Activated CD4-positive, alpha-beta memory T cell treated with anti-CD3 and anti-CD28 coated beads for 36 hours (primary cell): ENCODE data around the gene GYG1. TPM values are rescaled to one million over a fixed set of nuclear protein-coding genes. Genes with fewer than 3 reads are reported as not detected.

Source experiments
- CTCF ChIA-PET: fragments of 350-600 bp; sonication (Branson Sonifier 250); formaldehyde crosslinking; loops from one replicate; lab custom pipeline; 2021; ENCODE audit warnings: antibody characterized with exemption, inconsistent platforms; lab: Charles Lee
- POLR2A ChIA-PET: fragments of 350-600 bp; sonication (Branson Sonifier 250); formaldehyde crosslinking; loops from one replicate; lab custom pipeline; 2021; ENCODE audit warnings: antibody characterized with exemption; lab: Charles Lee
- DNase-seq: peaks from one replicate; pipeline ENCODE4 v3.0.0-alpha.2; 2020
- H3K27ac Mint-ChIP-seq: one replicate; pipeline ENCODE4 v1.8.0; 2021; ENCODE audit warnings: mixed read lengths
- H3K27me3 Mint-ChIP-seq: one replicate; pipeline ENCODE4 v1.8.0; 2021; ENCODE audit warnings: mixed read lengths
- H3K36me3 Mint-ChIP-seq: one replicate; pipeline ENCODE4 v1.8.0; 2021; ENCODE audit warnings: mixed read lengths
- H3K4me1 Mint-ChIP-seq: one replicate; pipeline ENCODE4 v1.8.0; 2021; ENCODE audit warnings: low read depth, mixed read lengths
- H3K4me3 Mint-ChIP-seq: one replicate; pipeline ENCODE4 v1.8.0; 2021; ENCODE audit warnings: mild to moderate bottlenecking, mixed read lengths
- H3K9me3 Mint-ChIP-seq: one replicate; pipeline ENCODE4 v1.8.0; 2021; ENCODE audit warnings: mixed read lengths
- intact Hi-C: fragments of 100-400 bp; cut with micrococcal nuclease; formaldehyde crosslinking; loops from one replicate; pipeline ENCODE4 v1.15.1; 2023
- total RNA-seq, 2 experiments: library from RNA; stranded (reverse); gene quantifications; one replicate each; pipeline ENCODE4 v1.2.3, GENCODE V29; 2021

GYG1 gene
- total RNA-seq, 2 experiments from 2014 or later, result 21.5 to 22.1 TPM

DNA sequence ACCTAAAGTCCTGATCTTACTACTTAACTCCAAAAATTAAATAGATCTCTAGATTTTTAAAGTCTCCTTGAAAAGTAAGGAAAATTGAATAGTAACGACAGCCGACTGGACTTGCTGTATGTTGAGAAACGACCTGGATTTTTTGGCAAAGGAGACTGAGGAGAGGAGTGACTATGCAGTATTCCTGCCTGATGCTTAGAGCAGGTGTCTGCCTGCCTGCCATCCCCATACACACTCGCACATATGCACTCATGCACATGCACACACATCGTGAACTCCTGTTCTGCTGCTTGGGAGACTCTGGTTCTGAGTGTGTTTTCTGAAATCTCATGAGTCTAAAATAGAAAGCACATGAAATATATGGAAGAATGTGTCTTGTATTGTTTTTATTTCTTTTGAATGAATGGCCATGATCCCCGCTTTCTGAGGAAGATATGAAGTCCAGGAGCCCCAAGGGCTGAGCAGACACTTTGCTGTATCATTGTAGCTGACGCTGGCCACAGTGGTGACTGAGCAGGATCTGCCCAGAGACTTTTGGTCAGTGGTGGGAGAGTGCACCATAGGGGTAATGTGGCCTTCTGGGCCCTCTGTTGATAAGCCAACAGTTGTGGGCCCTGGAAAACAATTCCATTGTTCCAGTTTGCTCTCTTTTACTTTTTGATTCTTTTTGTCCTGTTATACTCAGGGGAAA lies 16.4 kb downstream of the GYG1 start:
- no peak for DNase-seq
- H3K27ac Mint-ChIP-seq, result no peak overlapping the region
- no peaks in the 10 kb centered on the region for H3K9me3 Mint-ChIP-seq
- H3K27me3 Mint-ChIP-seq, result no peaks in the 10 kb centered on the region
- peaks cover 18% of the 10 kb centered on the region for H3K4me1 Mint-ChIP-seq
- intact Hi-C loops, result loop anchor here (5.0 kb wide), 1 partner anchor 35 kb away; no protein-coding TSS in a partner anchor
- POLR2A ChIA-PET, result no interaction called here
- CTCF ChIA-PET, result no interaction called here
- H3K4me3 Mint-ChIP-seq, result no peak overlapping the region
- H3K36me3 Mint-ChIP-seq, result peaks cover 41% of the 10 kb centered on the region

DNA sequence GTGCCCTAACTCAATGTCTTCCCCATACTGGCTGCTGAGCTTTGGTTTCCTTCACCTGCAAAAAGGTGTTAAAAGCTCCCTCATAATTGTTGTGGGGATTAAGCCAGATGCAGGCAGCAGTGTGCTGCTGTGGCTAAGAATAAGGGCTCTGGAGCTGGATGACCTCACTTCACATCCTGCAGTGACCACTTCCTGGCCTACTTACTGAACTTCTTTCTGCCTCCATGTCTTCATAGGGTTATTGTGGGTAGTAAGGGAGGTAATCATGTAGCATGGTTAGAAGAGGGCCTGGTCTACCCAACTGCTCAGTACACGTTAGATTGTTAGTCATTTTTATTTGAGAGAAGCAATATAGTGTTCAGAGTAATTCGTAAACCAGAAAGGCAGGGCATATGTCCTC lies 18.4 kb downstream of the GYG1 start:
- peak overlapping the region; percentile 51 for H3K27ac Mint-ChIP-seq
- intact Hi-C loops, result loop anchor here (5.0 kb wide), 1 partner anchor 33 kb away; no protein-coding TSS in a partner anchor
- ChIA-PET POLR2A (interaction anchor here (0.6 to 0.9 kb wide), 3 partner anchors 10 to 1599 kb away, joined by 3 to 7 read pairs (median 5); no protein-coding TSS in a partner anchor), CTCF (interaction anchor here (1.4 kb wide), 1 partner anchor 10 kb away, joined by 6 read pairs; no protein-coding TSS in a partner anchor)
- peaks cover 45% of the 10 kb centered on the region for H3K36me3 Mint-ChIP-seq
- DNase-seq, result peak; percentile 55
- no peaks in the 10 kb centered on the region for H3K9me3 Mint-ChIP-seq
- H3K4me1 Mint-ChIP-seq, result peaks cover 11% of the 10 kb centered on the region
- no peaks in the 10 kb centered on the region for H3K27me3 Mint-ChIP-seq
- H3K4me3 Mint-ChIP-seq, result no peak overlapping the region

DNA sequence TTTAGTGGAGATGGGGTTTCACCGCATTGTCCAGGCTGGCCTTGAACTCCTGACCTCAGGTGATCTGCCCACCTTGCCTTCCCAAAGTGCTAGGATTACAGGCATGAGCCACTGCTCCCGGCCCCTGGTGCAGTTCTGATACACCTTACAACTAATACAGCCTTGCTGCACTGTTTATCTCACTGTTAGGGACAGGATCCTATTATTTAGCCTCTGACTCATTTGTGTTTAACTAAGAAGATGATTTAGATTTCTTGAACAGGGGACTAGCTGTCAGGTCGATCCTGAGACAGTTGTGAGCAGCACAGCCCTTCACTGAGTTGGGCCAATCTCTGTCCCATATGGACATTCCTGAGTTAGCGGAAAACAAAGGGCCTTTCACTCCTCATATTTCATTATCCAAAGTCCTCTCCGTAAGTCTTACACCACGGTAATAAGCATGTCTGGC lies 19.2 kb downstream of the GYG1 start:
- Mint-ChIP-seq H3K4me3 (no peak overlapping the region), H3K27me3 (no peaks in the 10 kb centered on the region), H3K27ac (no peak overlapping the region), H3K9me3 (no peaks in the 10 kb centered on the region), H3K36me3 (peaks cover 52% of the 10 kb centered on the region), H3K4me1 (peaks cover 11% of the 10 kb centered on the region)
- intact Hi-C loops, result no loop called here
- no peak for DNase-seq
- ChIA-PET CTCF (no interaction called here), POLR2A (no interaction called here)

DNA sequence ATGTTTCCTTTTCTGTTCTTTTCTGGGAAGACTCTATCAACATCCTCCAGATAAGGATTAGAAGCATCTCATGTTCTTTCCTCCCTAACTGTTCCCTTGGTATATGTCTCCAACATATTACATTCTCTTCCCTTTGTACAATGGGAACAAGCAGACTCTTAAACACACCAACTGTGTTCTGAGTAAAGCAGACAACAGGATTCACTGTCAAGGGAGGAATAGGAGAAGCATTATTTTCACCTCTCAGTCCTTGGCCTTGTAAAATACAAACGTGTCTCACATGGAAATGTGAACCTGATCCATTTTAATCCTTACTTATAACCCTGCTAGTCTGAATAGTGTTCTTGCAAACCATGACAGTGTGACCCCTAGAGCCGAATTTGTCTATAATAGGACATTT lies 19.6 kb downstream of the GYG1 start:
- no peak overlapping the region for H3K27ac Mint-ChIP-seq

DNA sequence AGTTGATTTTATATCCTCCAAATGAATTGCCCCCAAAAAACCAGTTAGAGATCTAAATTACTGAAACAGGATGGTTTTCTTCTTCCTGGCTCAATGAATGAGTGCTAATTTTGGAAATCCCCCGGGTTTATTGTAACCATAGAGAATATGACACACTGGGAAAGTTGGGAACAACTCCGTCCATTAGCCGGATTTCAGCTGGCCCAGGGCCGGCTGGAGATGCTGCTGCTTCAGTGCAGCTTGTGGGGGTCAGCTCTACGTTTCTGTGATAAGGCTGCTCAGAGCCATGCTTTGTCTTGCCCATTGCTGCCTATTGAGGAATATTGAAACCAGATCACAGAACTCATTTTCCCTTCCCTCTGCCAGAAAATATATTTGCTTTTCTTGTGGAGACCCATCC lies 20.3 kb downstream of the GYG1 start:
- Mint-ChIP-seq H3K4me3 (no peak overlapping the region), H3K4me1 (peaks cover 16% of the 10 kb centered on the region), H3K27me3 (no peaks in the 10 kb centered on the region), H3K27ac (no peak overlapping the region), H3K36me3 (peaks cover 55% of the 10 kb centered on the region), H3K9me3 (no peaks in the 10 kb centered on the region)
- CTCF ChIA-PET, result no interaction called here
- POLR2A ChIA-PET, result no interaction called here
- no peak for DNase-seq
- intact Hi-C loops, result no loop called here

More for the DNA sequence above, 19.6 kb downstream of the GYG1 start:
- ChIA-PET POLR2A (no interaction called here), CTCF (no interaction called here)
- H3K27me3 Mint-ChIP-seq, result no peaks in the 10 kb centered on the region
- intact Hi-C loops, result no loop called here
- H3K9me3 Mint-ChIP-seq, result no peaks in the 10 kb centered on the region
- H3K4me3 Mint-ChIP-seq, result no peak overlapping the region
- H3K4me1 Mint-ChIP-seq, result peaks cover 11% of the 10 kb centered on the region
- DNase-seq, result no peak
- peaks cover 52% of the 10 kb centered on the region for H3K36me3 Mint-ChIP-seq

DNA sequence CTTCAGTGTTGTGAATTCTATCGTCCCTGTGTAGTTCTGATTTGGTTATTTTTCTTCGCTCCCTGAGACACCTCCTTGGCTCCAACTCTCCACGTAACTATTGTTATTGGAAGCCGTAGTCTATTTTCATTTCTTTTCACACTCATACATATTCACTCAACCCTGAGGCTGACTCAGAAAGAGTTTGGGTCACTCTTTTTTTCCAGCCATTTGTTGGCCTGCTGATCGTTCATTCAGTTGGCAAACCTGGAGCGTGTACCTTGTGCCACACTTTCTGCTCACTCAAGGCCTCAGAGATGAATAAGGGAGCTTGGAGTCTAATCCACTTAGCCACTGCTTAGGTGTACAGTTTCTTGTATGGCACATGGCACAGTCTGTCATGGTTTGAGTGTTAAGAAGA lies 22.4 kb downstream of the GYG1 start:
- no peak overlapping the region for H3K4me3 Mint-ChIP-seq
- peaks cover 44% of the 10 kb centered on the region for H3K36me3 Mint-ChIP-seq
- no peak overlapping the region for H3K27ac Mint-ChIP-seq
- CTCF ChIA-PET, result no interaction called here
- POLR2A ChIA-PET, result no interaction called here
- DNase-seq, result no peak
- H3K4me1 Mint-ChIP-seq, result peaks cover 26% of the 10 kb centered on the region
- no peaks in the 10 kb centered on the region for H3K27me3 Mint-ChIP-seq
- intact Hi-C loops, result no loop called here
- H3K9me3 Mint-ChIP-seq, result no peaks in the 10 kb centered on the region

DNA sequence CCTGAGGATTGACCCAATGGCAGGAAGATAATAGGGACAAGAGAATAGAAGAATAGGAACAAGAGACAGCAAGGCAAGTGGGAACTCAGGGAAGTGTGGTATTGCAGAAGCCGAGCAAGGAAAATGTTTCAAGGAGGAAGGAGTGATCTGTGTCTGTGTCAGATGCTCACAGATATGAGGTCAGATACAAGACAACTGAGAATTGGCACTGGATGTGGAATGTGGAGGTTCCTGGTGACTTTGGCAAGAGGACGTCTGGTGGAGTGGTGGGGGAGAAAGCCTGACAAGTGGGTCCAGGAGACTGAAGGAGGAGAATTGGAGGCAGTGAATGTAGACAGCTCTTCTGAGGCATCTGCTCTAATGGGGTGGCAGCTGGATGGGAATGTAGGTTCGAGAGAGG lies 24.1 kb downstream of the GYG1 start:
- intact Hi-C loops, result no loop called here
- POLR2A ChIA-PET, result no interaction called here

DNA sequence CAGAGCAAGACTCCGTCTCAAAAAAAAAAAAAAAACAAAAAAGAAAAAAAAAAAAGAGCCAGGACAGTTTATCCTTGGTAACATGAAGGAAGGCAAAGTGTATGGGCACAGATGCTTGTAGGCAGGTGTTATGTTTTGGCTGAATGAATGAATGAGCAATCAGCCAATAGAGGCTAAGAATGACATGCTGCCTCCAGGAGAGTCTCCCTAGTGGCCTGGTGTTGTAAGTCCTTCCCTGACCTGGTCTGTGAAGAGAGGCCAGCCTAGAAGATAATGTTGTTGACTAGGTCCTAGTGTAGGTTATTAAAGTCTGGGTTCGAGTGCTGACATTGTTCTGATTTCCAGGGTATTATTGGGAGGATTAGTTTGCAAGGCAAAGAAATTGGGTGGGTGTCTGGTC lies 24.9 kb downstream of the GYG1 start:
- no peaks in the 10 kb centered on the region for H3K27me3 Mint-ChIP-seq
- H3K4me3 Mint-ChIP-seq, result no peak overlapping the region
- no peak for DNase-seq
- H3K4me1 Mint-ChIP-seq, result peaks cover 30% of the 10 kb centered on the region
- H3K36me3 Mint-ChIP-seq, result peaks cover 30% of the 10 kb centered on the region
- H3K9me3 Mint-ChIP-seq, result no peaks in the 10 kb centered on the region
- no peak overlapping the region for H3K27ac Mint-ChIP-seq
- ChIA-PET CTCF (no interaction called here), POLR2A (no interaction called here)
- intact Hi-C loops, result no loop called here

More for the DNA sequence above, 24.1 kb downstream of the GYG1 start:
- Mint-ChIP-seq H3K27me3 (no peaks in the 10 kb centered on the region), H3K4me1 (peaks cover 23% of the 10 kb centered on the region), H3K9me3 (no peaks in the 10 kb centered on the region), H3K4me3 (no peak overlapping the region), H3K36me3 (peaks cover 36% of the 10 kb centered on the region), H3K27ac (no peak overlapping the region)
- CTCF ChIA-PET, result no interaction called here
- no peak for DNase-seq

DNA sequence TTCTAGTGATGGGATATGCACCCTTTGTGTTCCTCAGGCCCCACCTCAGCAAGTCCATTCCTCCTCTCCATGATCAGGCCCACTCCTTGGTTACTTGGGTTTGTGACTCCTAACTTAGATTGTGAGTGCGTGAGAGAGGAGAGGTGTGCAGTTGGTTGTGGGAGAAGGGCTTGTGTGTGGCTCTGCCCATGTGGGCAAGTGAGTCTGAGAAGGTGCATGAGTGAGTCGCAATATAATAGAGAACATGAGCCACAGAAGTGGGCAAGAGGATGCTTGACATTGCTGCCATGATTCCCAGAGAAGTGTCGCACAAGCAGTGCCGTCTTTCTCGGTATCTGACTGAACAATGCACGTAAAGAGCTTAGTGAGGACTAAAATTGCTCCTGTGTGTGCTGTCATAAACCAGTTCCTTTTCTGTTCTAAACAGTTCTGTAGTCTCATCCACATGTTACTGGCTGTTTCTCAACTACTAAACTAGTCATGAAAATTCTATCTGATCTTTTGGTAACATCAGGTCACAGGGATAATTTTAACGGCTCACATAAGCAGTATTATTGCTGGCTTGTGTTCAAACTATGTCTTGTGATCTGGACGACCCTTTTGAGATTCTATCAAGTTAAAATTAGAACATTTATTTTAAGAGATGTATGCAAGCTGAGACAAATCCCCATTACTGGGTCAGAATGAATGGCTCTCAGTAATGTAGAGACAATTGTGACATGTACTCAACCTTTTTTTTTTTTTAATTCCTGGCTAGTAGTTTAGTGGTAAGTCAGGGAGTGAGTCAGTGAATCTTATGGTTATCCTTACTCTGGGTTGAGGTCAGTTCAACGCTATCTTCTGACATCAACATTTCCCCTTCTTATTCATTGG lies 25.6 kb downstream of the GYG1 start:
- Mint-ChIP-seq H3K27ac (peak overlapping the region; percentile 29), H3K4me3 (no peak overlapping the region), H3K9me3 (no peaks in the 10 kb centered on the region), H3K36me3 (peaks cover 26% of the 10 kb centered on the region), H3K27me3 (no peaks in the 10 kb centered on the region), H3K4me1 (peaks cover 30% of the 10 kb centered on the region)
- ChIA-PET POLR2A (interaction anchor here (0.6 kb wide), 2 partner anchors 25 to 210 kb away, joined by 3 to 4 read pairs; no protein-coding TSS in a partner anchor), CTCF (no interaction called here)
- DNase-seq, result no peak
- intact Hi-C loops, result no loop called here

DNA sequence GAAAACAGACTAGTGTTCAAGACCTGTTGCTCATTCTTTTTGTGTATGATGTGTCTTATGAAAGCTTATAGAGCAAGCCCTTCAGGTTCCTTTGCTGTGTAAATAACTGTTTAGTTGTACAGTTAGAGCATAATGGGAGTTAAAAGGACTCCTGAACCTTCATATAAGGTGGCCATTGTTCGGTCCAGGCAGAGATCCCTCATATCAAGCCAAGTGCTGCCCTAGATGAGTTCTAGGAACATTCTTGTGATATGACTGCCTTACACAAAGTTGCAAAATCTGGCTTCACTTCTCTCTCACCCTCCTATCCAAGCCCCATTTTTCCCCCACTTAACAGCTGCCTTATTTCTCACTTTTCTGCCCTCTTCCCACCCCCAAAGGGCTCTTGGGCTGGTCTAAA lies 26.9 kb downstream of the GYG1 start:
- no peak for DNase-seq
- intact Hi-C loops, result no loop called here
- Mint-ChIP-seq H3K4me1 (peaks cover 30% of the 10 kb centered on the region), H3K27me3 (no peaks in the 10 kb centered on the region), H3K36me3 (peaks cover 31% of the 10 kb centered on the region), H3K9me3 (no peaks in the 10 kb centered on the region), H3K4me3 (no peak overlapping the region), H3K27ac (no peak overlapping the region)
- ChIA-PET POLR2A (interaction anchor here (1.8 kb wide), 1 partner anchor 27 kb away, joined by 4 read pairs; the partner anchor contains the start of gene GYG1), CTCF (no interaction called here)

DNA sequence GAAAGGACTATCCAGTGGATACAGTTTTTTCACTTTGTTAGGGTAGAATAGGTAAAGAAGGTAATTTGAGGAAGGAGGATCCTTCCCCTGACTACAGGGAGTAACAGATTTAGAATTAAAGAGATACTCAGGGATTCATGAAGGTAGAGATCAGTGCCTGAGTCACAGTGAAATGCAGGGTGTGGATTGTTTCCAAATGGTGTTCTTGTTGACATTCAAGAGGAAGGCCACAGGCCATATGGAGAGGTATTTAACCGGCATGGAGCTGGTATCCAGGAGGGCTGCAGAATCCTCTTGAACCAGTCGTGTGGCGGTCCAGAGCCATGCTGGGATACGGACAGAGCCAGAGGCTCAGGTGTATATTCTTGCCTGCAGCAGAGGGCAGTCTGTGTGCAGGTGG lies 28.2 kb downstream of the GYG1 start:
- CTCF ChIA-PET, result interaction anchor here (1.8 kb wide), 1 partner anchor 10 kb away, joined by 6 read pairs; no protein-coding TSS in a partner anchor
- H3K4me3 Mint-ChIP-seq, result no peak overlapping the region
- no peaks in the 10 kb centered on the region for H3K27me3 Mint-ChIP-seq
- POLR2A ChIA-PET, result no interaction called here
- no peak for DNase-seq
- H3K9me3 Mint-ChIP-seq, result peaks cover 1% of the 10 kb centered on the region
- peaks cover 33% of the 10 kb centered on the region for H3K4me1 Mint-ChIP-seq
- intact Hi-C loops, result no loop called here
- H3K27ac Mint-ChIP-seq, result no peak overlapping the region
- H3K36me3 Mint-ChIP-seq, result peaks cover 36% of the 10 kb centered on the region
